ENCODE data around the gene DIO3. TPM values are rescaled to one million over a fixed set of nuclear protein-coding genes. Genes with fewer than 3 reads are reported as not detected.

DIO3 gene
- total RNA-seq: 1 to 10 TPM; 2.1 to 6.4 (median 5.6) TPM

- no peak for TF ChIP-seq CTCF (IDR thresholded peaks at IDR 0.05; ENCODE audit: low read depth)
Observed at GRCh38 chr14:101561145-101561896, at the start of gene DIO3. Gene DIO3 (plus strand): TSS chr14:101561495.

GRCh38 chr14:101511620-101512375, 49.5 kb upstream of the DIO3 start:
- TF ChIP-seq CTCF (IDR thresholded peaks at IDR 0.05; ENCODE audit: low read depth): no peak

- TF ChIP-seq CTCF (IDR thresholded peaks at IDR 0.05; ENCODE audit: low read depth): no peak
Observed at GRCh38 chr14:101512376-101512695, 49.0 kb upstream of the DIO3 start.

- no peak for TF ChIP-seq CTCF (IDR thresholded peaks at IDR 0.05; ENCODE audit: low read depth)
Observed at GRCh38 chr14:101514136-101514535, 47.2 kb upstream of the DIO3 start.

GRCh38 chr14:101516401-101516800, 44.9 kb upstream of the DIO3 start:
- TF ChIP-seq CTCF (IDR thresholded peaks at IDR 0.05; ENCODE audit: low read depth): no peak

- no peak for TF ChIP-seq CTCF (IDR thresholded peaks at IDR 0.05; ENCODE audit: low read depth)
Observed at GRCh38 chr14:101518611-101519473, 42.5 kb upstream of the DIO3 start.
